Measurements from ENCODE around the gene SORBS2.
A peak's percentile ranks its signal among the peaks of the same experiment; 100 is the strongest.
"Not testable (repeated sequence)": the region's sequence is repeated elsewhere in the genome, so short reads cannot be mapped to it uniquely, and the experiment has no call there.

The SORBS2 gene

DNA sequence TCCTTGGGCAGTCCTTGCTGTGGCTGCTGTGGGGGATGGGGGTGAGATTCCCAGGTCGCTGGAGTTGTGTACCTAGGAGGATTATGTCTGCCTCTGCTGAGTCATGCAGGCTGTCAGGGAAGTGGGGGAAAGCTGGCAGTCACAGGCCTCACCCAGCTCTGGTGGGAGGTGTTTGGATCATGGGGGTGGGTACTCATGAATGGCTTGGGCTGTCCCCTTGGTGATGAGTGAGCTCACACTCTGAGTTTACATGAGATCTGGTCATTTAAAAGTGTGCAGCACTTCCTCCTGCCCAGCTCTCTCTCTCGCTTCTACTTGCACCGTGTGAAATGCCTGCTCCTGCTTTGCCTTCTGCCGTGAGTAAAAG, 252.1 kb downstream of the SORBS2 start:
- Mint-ChIP-seq H3K36me3 (ENCODE audit: low read depth) (no peaks in the 10 kb centered on the region), H3K4me3 (no peak overlapping the region), H3K4me1 (peaks cover 13% of the 10 kb centered on the region), H3K27ac (peak overlapping the region in 1 of 3 experiments; percentile 42), H3K27me3 (ENCODE audit: low read depth) (peaks cover 9% of the 10 kb centered on the region), H3K9me3 (peaks cover 36% of the 10 kb centered on the region)
- TF ChIP-seq, protein P1, sequence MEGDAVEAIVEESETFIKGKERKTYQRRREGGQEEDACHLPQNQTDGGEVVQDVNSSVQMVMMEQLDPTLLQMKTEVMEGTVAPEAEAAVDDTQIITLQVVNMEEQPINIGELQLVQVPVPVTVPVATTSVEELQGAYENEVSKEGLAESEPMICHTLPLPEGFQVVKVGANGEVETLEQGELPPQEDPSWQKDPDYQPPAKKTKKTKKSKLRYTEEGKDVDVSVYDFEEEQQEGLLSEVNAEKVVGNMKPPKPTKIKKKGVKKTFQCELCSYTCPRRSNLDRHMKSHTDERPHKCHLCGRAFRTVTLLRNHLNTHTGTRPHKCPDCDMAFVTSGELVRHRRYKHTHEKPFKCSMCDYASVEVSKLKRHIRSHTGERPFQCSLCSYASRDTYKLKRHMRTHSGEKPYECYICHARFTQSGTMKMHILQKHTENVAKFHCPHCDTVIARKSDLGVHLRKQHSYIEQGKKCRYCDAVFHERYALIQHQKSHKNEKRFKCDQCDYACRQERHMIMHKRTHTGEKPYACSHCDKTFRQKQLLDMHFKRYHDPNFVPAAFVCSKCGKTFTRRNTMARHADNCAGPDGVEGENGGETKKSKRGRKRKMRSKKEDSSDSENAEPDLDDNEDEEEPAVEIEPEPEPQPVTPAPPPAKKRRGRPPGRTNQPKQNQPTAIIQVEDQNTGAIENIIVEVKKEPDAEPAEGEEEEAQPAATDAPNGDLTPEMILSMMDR (IDR thresholded peaks at IDR 0.05; ENCODE audit: unreplicated experiment in 3 of 3) = no peak

GRCh38 chr4:185559251-185559914, 252.6 kb downstream of the SORBS2 start:
- Mint-ChIP-seq H3K9me3 (peaks cover 36% of the 10 kb centered on the region), H3K4me1 (peaks cover 17% of the 10 kb centered on the region), H3K27ac (peak overlapping the region in 1 of 3 experiments; percentile 42)
- H3K27me3 Mint-ChIP-seq (ENCODE audit: low read depth); H3K4me3 Mint-ChIP-seq; H3K36me3 Mint-ChIP-seq (ENCODE audit: low read depth): not testable (repeated sequence)

GRCh38 chr4:185554365-185555126, 257.4 kb downstream of the SORBS2 start:
- Mint-ChIP-seq H3K36me3 (ENCODE audit: low read depth) (no peaks in the 10 kb centered on the region), H3K4me1 (peaks cover 10% of the 10 kb centered on the region), H3K27me3 (ENCODE audit: low read depth) (no peaks in the 10 kb centered on the region), H3K4me3 (no peak overlapping the region), H3K27ac (no peak overlapping the region), H3K9me3 (peaks cover 26% of the 10 kb centered on the region)
- TF ChIP-seq, protein P1 (IDR thresholded peaks at IDR 0.05; ENCODE audit: unreplicated experiment in 3 of 3) = no peak

GRCh38 chr4:185552254-185552653, 259.7 kb downstream of the SORBS2 start:
- Mint-ChIP-seq H3K4me3 (no peak overlapping the region), H3K27me3 (ENCODE audit: low read depth) (no peaks in the 10 kb centered on the region), H3K36me3 (ENCODE audit: low read depth) (no peaks in the 10 kb centered on the region), H3K4me1 (peaks cover 5% of the 10 kb centered on the region), H3K9me3 (peaks cover 4% of the 10 kb centered on the region), H3K27ac (no peak overlapping the region)
- TF ChIP-seq, protein P1 (IDR thresholded peaks at IDR 0.05; ENCODE audit: unreplicated experiment in 3 of 3) = no peak

DNA sequence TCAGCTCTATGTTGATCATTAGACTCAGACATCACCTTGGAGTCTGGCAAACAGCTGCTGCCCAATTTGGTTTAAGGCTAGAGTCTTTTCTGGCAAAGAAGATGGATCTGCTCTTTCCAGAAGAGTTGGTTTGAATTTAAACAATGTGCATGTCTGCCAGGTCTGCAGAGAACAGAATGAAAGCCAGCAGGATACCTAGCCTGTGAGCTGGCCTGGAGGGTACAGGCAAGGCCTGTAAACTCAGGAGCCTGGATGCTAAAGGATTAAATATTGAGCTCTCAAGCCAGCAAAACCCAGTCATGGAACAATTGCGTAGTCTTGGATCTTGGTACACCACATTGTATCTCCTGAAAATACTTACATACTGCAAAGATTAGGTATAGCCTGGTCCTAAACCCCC, 261.1 kb downstream of the SORBS2 start:
- Mint-ChIP-seq H3K27ac (no peak overlapping the region), H3K27me3 (ENCODE audit: low read depth) (no peaks in the 10 kb centered on the region), H3K4me1 (peaks cover 5% of the 10 kb centered on the region), H3K36me3 (ENCODE audit: low read depth) (no peaks in the 10 kb centered on the region), H3K4me3 (no peak overlapping the region), H3K9me3 (no peaks in the 10 kb centered on the region)
- TF ChIP-seq, protein P1 (IDR thresholded peaks at IDR 0.05; ENCODE audit: unreplicated experiment in 3 of 3) = no peak

- Mint-ChIP-seq H3K9me3 (no peaks in the 10 kb centered on the region), H3K36me3 (ENCODE audit: low read depth) (no peaks in the 10 kb centered on the region), H3K27ac (no peak overlapping the region), H3K4me3 (no peak overlapping the region), H3K27me3 (ENCODE audit: low read depth) (no peaks in the 10 kb centered on the region), H3K4me1 (no peaks in the 10 kb centered on the region)
- TF ChIP-seq, protein P1 (IDR thresholded peaks at IDR 0.05; ENCODE audit: unreplicated experiment in 3 of 3) = no peak
These were observed 262.8 kb downstream of the SORBS2 start for GRCh38 chr4:185549095-185549639.

All from nephron (organoid).